Left hindlimb (tissue), 1 donor: Measurements from ENCODE around the gene S100PBP.

Experiments
- DNase-seq: peaks from one replicate; pipeline ENCODE4 v3.0.0-alpha.2; 2018

S100PBP gene

DNA sequence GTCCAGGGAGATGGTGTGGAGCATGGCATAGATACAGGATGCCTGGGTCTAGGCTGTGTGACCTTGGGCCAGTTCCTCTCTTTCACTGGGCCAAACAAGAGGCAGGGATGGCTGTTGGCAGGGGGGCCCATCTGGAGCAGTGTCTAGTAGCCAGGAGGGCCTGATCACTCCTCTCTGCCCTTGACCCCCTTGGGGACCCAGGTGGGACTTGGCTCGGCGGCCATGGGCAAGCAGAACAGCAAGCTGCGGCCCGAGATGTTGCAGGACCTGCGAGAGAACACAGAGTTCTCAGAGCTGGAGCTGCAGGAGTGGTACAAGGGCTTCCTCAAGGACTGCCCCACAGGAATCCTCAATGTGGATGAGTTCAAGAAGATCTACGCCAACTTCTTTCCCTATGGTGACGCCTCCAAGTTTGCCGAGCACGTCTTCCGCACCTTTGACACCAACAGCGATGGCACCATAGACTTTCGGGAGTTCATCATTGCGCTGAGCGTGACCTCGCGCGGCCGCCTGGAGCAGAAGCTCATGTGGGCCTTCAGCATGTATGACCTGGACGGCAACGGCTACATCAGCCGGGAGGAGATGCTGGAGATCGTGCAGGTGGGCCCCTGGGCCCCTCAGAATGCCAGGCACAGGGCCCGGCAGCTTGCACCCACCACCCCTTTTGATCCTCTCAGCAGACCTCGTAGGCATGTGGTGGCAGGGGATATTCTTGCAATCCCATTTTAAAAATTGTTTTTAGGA lies 71.4 kb downstream of the S100PBP start:
- no peak for DNase-seq

DNA sequence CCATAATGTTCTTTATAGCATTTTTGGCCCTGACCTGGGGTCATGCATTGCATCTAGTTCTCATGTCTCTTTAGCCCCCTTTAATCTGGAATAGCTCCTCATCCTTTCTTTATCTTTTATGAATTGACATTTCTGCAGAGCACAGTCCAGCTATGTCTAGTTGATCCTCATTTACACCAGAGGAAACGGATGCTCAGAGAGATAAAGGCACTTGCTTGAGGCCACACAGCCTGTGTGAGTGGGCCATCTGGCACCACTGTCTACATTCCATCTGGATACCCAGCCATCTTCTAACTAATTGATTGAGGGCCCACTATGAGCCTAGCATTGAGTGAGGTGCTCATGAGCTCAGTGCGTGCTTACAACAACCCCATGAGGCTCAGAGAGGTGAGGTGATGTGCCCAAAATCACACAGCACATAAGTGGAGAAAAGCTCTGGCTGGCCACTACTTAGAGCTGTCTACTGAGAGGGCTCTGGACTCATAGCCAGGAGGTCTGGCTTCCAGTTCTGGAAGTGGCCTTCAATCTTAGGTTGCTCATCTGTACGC lies 72.4 kb downstream of the S100PBP start:
- no peak for DNase-seq

DNA sequence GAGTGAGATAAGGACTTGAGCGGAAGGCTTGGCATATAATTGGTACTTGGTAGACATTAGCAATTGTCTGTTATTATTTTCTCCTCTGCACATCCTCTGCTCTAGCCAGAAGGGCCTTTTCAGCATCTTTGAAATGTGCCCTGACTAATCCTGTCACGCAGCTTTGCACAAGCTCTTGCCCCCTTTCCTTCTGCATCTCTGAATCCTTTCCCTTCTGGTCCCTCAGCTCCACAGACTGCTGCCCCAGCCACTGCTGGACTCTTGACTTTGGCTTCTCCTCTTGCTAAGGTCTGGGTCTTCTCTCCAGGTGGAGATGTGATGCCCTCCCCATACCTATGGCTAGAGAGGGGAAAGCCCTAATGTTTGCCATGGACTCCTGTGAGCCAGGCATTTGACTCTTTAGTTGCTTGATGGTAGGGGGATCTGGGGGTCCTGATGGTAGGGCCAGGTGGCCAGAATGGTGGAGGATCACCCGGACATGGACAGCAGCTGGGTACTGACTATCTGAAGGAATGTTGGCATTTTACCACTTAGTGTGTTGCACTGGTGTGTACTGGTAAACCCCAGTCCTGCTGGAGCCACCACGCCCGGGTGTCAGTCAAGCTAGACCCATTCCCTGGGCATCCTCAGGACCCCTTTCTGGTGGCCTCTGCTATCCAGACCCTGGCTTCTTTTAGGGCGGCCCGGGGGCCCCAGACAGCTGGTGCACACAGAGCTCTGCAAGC lies 73.2 kb downstream of the S100PBP start:
- no peak for DNase-seq

DNA sequence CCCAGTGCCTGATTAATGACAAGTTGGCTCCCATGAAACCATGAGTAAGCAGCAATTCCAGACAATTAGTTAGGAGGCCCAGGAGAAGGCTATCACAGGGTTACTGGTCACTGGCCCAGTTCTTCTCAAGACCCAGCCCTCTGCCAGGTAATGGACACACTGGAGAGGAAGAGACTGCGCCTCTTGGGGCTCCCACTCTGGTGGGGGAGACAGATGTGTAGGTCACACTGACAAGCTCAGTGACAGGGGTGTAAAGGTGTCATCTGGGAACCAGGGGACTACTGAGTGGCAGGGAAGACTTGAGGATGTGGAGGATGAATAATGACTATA lies 73.8 kb downstream of the S100PBP start:
- DNase-seq = no peak

DNA sequence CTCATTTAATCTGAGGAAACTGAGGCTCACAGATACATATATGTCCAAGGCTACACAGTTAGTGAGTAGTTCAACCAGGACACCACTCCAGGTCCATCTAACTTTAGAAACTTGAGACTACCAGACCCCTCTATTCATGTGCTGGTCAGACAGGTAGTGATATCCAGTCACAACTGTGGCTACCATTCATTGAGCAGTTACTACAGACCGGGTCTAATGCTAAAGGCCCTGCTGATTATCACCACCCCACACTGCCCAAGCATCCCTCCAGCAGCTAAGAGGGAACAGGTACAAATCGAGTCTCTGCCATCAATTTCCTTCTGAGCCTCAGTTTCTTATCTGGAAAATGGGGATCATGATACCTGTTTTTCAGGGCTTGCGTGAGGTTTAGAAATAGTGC lies 74.2 kb downstream of the S100PBP start:
- no peak for DNase-seq

DNA sequence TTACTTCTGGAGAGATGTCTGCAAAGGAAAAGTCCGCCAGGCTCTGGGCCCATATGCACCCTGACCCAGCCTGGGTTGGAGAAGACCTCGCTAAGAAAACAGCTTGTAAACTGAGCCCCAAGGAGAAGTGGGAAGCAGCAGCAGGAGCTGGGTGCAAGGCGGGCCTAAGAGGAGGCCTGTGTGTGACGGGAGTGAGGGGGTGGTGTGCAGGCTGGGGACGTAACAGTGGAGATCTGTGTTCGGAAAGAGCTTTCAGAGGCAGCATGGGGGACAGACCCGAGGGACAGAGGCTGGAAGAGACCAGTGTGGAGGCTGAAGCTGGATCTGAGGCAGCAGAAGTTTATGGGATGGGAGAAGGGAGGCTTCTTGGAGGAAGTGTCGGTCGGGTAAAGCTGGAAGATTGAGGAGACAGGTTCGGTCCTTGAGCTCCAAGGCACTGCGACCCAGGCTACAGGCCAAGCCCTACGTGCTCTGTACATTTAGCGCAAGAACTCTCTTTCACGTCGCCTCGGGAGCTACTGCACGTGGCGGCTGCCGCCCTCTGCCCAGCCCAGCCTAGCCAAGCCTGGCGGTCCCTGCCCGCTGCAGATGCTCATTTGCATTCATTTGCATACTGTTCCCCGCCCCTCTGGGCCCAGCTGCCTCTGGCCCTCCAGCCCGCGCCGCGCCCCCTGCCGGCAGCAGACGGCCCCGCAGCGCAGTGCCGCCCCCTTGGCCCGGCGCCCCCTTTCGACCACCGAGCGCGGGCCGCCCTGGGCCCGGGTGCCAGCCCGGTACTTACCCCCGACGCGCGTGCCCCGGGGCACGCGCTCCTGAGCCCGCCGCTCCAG lies 75.1 kb downstream of the S100PBP start:
- no peak for DNase-seq

DNA sequence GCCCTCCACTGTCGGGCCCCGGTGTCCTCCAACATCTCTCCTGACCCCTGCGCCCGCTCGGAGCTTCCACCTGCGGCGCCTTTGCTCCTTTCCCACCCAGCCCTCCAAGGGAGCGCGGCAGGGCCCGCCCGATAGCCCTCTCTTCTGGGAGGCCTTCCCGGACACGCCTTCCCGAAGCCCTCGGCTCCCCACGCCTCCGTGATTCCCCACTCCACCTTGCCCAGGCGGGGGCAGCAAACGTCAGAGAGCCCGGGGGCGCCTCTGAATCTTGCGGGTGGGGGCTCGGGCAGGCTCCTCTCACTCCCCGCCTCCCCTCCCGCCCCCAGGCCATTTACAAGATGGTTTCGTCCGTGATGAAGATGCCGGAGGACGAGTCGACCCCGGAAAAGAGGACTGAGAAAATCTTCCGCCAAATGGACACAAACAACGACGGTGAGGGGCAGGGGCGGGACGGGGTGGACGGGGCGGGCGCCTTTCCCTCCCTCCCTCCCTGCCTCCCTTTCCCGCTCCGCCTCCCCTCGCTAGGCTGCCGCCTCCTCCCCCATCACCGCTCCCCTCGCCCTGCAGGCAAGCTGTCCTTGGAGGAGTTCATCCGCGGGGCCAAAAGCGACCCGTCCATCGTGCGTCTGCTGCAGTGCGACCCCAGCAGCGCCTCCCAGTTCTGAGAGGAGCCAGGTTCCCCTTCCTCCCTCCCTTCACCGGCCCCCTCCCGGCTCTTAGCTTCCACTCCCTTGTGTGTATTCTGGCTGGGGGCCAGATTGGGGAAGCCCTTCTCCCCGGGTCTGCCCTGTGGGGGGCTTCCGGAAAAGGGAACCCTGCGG lies 76.0 kb downstream of the S100PBP start:
- DNase-seq = peak; percentile 78

DNA sequence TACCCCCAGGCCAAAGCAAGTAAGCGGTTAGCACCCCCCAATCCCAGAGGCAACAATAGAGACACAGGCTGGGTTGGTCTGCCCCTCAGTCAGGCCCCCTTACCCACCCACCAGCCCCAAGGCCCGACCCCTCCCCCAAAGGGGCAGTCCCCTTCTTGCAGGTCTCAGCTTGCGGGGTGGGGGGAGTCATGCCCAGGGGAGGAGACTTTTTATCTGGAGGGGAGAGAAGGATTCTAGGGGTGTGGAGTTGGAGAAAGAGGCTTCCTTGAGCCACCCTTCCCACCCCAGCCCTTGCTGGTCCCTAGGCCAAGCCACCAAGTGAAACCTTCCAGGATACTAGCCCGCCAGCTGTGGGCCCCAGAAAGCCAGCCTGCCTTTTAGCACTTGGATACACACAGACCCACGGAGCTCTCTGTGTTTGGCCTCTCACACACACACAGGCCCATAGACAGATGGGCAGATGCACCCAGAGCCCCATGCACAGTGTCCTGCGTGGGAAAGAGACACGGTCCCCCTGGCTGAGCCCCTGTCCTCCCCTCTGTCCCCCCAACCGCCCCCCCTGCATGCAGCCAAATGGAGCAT lies 76.7 kb downstream of the S100PBP start:
- no peak for DNase-seq

DNA sequence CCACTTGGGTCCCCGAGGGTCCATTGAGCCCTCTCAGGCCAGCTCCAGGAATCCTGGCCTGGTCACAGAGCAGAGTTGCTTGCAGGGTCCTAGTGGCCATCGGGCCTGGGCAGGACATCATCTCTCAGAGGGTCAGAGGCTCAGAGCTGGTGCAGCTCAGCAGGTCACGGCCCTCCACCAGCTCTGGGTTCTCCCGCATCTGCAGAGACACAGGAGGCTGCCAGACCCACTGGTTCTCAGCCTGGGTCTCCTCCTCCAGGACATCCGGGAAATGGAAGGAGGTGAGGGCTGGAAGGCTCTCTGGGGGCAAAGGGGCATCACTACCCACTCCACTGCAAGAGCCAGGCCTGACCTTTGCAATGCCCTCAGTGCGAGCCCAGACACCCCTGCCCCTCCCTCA lies 77.2 kb downstream of the S100PBP start:
- DNase-seq = no peak

DNA sequence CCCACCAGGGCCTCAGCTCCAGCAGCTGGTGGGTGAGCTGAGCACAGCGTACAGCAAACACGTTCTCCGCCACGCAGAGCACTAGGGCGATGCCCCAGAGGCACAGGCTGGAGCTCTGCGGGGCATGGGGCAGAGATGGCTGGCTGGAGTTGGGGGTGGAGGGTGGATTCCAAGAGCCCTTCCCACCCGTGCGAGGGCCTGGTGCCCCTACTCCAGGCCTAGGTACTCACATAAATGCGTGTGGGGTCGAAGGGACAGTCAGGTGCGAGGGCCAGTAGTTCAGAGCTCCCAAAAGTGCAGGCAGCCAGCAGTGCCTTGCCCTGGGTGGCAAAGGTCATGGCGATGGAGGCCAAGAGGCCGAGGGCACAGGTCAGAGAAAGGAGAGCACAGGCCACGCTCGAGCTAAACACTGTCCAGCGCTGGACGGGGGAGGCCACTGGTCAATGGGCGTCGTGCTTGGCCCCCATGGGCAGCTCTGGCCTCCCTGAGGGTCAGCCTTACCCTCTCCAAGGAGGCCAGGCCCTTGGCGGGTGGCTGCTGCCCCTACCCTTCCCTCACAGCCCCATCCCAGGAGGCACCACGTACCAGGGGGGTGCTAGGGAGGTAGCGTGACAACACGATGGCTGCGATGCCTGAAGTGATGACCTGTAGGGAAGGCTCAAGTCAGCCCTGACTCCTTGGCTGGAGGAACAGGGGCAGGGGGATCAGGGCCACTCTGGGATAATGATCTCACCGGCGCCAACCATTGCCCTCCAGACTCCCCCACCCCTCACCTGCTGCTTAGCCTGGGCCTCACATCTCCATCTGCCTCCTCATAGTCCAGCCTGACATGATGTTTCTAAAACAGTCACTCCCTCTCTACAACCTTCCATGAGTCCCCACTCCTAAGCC lies 78.1 kb downstream of the S100PBP start:
- no peak for DNase-seq

DNA sequence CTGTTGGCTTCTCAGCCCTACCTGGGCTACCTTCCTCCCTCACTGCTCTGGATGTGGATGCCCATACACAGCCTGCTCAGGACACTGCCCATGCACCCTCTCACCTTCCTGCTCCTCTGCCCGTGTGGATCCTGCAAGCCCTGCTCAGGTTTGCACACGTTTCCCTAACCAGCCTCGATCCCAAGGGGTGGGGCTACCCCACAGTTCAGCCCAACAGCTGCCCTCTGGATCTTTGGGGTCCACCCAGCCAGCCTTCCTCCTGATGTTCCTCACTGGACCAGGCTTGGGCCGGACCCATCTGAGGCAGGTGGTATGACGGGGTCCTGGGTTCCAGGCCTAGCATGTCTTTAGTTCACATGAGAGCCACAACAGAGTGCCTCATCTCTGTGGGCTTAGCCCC lies 79.0 kb downstream of the S100PBP start:
- no peak for DNase-seq

DNA sequence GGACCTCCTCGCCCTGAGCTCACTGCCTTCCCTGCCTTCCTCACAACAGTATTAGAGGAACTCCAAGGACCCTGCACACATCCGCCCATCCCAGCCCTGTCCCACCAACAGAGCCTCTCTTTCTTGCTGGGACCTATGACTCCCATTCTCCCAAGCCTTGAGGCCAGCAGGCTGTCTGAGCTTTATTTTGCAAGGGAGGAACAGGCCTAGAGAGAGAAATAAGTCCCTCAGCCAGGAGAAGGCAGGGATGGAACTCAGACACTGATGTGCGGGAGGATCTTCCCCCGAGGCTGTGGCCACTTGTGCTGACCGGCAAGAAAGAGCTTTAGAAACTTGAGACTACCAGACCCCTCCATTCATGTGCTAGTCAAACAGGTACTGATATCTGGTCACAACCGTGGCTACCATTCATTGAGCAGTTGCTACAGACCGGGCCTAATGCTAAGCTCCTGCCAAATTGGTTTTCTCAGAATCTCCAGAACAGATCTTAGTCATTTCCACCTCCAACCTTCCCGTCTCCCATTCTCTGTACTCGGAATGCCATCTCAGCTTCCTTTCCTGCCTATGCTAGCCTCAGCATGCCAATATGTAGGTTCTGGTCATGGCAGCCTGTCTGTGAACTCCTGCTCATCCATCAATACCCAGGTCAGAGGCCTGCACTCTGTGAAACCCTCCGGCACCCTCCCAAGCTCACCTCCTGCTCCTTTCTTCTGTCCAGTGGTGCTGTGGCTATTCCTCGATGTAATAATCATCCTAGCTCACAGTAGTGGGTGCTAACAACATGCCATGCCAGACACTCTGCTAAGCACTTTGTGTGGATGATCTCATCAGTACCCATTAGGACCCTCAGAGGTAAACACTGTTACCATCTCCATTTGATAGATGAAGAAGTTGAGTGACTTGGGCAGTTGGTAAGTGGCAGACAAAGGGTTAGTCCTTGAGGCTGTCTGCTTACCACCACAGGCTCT lies 79.9 kb downstream of the S100PBP start:
- no peak for DNase-seq

DNA sequence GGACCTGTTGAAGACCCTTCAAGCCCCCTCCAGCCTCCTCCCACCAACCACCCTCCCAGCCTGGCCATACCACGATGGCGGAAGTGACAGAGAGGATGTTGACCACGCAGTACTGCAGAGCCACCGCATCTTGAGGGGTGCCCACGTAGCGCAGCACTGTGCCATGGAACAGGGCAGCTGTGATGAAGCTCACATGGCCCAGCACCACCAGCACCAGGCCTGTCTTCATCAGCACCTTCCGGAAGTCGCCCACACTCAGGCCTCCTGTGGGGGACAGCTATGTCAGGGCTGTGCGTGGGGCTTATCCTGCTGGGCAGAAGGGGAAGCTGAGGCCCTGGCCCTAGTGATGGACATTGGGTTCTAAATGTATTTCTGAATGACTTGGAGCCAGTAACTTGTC lies 80.6 kb downstream of the S100PBP start:
- no peak for DNase-seq

DNA sequence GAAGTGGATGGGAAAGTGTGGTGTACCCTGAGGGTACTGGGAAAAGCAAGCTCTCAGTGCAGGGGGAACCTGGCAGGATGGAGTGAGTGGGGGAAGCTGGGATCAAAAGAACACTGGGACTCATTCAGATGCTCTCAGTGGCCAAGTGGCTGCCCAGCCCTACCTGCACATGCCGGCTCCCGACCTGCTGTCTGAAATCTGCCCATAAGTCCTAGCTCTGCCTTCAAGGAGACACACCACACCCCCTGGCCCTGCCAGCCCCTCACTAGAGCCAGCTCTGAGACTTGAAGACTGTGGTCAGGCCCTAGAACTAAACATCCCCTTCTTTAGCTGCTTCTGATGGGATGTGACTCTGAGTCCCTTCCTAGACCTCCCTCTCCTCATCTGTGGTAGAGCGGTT lies 81.5 kb downstream of the S100PBP start:
- no peak for DNase-seq

DNA sequence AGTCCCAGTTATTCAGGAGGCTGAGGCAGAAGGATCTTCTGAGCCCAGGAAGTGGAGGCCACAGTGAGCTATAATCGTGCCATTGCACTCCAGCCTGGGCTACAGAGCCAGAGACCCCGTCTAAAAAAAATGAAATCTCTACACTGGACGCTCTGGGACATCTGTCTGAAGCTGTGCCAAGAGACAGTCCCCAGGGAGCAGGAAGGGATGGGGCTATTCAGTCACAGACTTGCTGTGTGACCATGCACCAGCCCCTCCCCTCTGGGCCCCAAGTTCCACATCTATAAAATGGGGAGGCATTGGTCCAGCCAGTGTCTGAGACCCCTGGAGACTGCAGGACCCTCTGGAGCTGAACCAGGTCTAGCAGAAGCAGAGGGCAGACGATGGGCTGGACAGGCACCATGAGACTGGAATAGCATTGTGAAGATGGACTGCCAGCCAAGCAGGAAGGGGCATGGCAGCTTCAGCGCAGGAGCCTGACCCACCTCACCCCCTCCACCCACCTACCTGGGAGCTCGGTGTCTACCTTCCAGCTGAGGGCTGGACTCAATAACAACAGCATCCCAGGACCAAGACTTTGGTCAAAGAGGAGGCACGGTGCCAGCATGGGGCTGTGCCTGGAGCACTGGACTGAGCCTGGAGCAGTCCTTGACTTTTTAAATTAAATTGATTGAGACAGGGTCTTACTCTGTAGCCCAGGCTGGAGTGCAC lies 82.3 kb downstream of the S100PBP start:
- DNase-seq = no peak

DNA sequence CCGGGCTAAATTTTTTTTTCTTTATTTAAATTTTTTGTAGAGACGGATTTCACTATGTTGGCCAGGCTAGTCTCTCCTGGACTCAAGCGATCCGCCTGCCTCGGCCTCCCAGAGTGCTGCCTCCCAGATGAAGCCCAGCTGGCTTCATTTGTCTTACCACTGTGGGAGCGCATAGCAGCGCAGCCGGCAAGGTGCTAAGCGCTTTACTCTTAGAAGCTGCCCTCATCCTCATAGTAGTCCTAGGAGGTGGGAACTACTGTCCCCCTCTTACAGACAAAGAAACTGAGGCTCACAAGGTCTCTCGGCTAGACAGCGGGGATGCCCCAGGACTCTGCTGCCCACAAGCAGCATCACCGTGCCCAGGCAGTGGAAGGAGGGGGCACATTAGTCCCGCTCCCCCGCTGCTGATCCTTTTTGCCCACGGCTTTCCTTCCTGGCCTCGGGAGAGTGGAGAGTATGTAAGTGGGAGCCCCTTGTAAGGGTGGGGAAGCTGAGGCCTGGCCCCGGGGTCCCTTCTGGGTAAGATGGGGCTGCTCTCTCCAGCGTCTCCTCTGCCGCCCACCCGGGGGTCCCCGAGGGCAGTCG lies 83.0 kb downstream of the S100PBP start:
- no peak for DNase-seq

DNA sequence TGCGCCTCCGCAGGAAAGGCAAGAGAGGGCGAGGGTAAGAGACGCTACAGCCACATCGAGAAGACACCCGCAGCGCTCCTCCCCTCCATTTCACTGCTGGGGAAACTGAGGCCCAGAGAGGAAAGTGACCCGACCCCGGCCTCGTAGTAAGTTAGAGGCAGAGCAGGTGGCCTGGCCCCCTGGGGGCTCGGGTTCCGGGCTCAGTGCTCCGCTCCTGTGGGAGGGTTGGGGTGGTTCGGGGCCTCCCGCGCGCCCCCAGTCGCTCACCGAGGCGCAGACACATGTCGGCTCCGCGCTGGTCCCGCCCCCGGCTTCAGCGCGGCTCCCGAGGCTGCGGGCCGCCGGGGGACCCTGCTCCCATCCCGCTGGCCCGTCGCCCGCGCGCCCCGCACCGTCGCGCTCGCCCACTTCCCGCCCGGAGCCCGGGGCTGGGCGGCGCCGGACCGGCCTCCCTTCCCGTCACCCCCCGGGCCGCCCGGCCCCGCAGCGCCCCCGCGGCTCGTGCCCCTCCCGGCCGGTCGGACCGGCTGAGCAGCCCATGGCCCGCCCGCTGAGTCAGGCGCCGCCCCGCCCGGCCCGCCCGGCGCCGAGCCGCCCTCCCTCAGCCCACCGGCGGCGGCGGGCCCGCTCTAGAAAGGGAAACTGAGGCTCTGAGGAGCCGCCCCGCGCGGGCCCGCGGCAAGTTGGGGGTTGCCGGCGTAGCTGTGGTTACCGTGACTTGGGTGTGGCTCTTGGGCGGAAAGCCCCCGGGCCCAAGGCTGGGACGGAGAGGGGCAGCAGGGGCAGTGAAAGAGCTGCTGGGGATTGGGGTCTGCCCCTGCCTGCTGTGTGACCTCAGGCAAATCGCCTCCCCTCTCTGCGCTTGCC lies 83.7 kb downstream of the S100PBP start, which contains the start of gene TMEM54:
TMEM54 (minus strand) TSS at position 434 of the 867 bp plus-strand sequence; CDS start at position 283, 151 bp downstream.
- DNase-seq = peak; percentile 59
